Lower leg skin (tissue), 4 donors: ENCODE data around the gene MYO3B. TPM values are rescaled to one million over a fixed set of nuclear protein-coding genes. Genes with fewer than 3 reads are reported as not detected.

Experiments
- DNase-seq, 2 donors: peaks; one replicate each; pipeline ENCODE4 v3.0.0-alpha.2; 2019; ENCODE audit warnings: low spot score in 2 of 2
- H3K4me3 ChIP-seq: fragments of 200-600 bp; sonication (generic); 2 replicates; pipeline ENCODE4 v1.5.1; 2017; ENCODE audit warnings: mild to moderate bottlenecking, low read depth; ENCODE audit not compliant: poor library complexity, severe bottlenecking
- POLR2A ChIP-seq, 2 donors: fragments of 450-650 bp; IDR thresholded peaks; one replicate each; pipeline ENCODE4 v1.6.1; 2016 to 2017; ENCODE audit warnings: antibody characterized with exemption in 2 of 2, mild to moderate bottlenecking in 1 of 2, moderate library complexity in 1 of 2
- WGBS, 2 donors: methylation state at CpG; one replicate each; pipeline ENCODE4 v1.1.5; 2018; 5-methylcytosine and 5-hydroxymethylcytosine counted together
- intact Hi-C: fragments of 100-400 bp; cut with DNase I; formaldehyde crosslinking; loops from one replicate; pipeline ENCODE4 v1.15.0; 2023; ENCODE audit warnings: low total_unique reads
- total RNA-seq, 4 donors: library from RNA; depleted of rRNA; stranded (reverse); fragments of >200 nt; gene quantifications; one replicate each; pipeline ENCODE4 v1.1.0, GENCODE V29; 2016
- TF ChIP-seq, protein P1 (sequence below), 3 donors: fragments of 450-650 bp; IDR thresholded peaks; one replicate each; pipeline ENCODE4 v1.5.1; 2016; ENCODE audit warnings: antibody characterized with exemption in 3 of 3, mild to moderate bottlenecking in 3 of 3, moderate library complexity in 2 of 3

Gene MYO3B
- total RNA-seq, 4 donors from 2014 or later: 0.17 to 0.81 (median 0.66) TPM

- TF ChIP-seq, protein P1, sequence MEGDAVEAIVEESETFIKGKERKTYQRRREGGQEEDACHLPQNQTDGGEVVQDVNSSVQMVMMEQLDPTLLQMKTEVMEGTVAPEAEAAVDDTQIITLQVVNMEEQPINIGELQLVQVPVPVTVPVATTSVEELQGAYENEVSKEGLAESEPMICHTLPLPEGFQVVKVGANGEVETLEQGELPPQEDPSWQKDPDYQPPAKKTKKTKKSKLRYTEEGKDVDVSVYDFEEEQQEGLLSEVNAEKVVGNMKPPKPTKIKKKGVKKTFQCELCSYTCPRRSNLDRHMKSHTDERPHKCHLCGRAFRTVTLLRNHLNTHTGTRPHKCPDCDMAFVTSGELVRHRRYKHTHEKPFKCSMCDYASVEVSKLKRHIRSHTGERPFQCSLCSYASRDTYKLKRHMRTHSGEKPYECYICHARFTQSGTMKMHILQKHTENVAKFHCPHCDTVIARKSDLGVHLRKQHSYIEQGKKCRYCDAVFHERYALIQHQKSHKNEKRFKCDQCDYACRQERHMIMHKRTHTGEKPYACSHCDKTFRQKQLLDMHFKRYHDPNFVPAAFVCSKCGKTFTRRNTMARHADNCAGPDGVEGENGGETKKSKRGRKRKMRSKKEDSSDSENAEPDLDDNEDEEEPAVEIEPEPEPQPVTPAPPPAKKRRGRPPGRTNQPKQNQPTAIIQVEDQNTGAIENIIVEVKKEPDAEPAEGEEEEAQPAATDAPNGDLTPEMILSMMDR (IDR thresholded peaks at IDR 0.05): no peak
- TF ChIP-seq POLR2A (IDR thresholded peaks at IDR 0.05): no peak
- WGBS, 2 donors: 78% methylated on average over 4 of the region's 4 CpGs
- H3K4me3 ChIP-seq: no peak overlapping the region
- DNase-seq: no peak
- intact Hi-C loops: no loop called here
Measured at GRCh38 chr2:170146784-170147183, 31.2 kb upstream of the MYO3B start.

DNA sequence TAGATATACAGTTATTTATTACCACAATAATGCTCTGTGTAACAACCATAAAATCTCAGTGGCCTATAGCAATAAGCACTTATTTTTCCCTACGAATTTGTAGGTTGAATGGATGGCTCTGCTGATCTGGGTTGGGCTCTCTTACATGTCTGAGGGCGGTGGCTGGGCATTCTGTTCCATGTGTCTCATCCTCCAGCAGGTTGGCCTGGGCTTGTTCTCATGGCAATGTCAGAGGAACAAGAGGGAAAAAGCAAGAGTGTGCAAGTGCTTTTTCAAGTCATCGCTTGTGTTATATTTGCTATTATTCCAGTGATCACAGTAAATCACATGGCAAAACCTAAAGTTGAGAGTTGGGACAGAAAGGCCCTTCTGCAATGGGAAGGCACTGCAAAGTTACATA is 30.4 kb upstream of the MYO3B start:
- intact Hi-C loops: no loop called here
- no peak for TF ChIP-seq POLR2A (IDR thresholded peaks at IDR 0.05)
- TF ChIP-seq, protein P1 (IDR thresholded peaks at IDR 0.05): no peak
- H3K4me3 ChIP-seq: no peak overlapping the region
- no peak for DNase-seq
- 44 to 60% methylated on average over 3 of the region's 3 CpGs for WGBS, 2 donors

DNA sequence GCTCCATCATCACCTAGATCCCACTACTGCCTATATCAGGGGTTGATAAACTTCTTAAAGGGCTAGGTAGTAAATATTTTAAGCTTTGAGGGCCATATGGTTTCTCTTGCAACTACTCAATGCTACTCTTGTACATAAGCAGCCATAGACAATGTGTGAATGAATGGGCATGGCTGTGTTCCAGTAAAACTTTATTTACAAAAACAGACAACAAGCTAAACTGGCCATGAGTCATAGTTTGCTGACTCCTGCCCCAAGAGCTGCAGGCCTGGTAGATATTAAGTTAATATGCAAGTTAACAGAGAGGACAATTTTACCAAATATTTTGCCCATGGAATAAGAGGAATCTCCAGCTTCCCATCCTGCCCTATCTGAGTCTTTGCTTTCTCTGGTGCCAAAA is 29.8 kb upstream of the MYO3B start:
- H3K4me3 ChIP-seq: no peak overlapping the region
- DNase-seq: no peak
- intact Hi-C loops: no loop called here
- TF ChIP-seq, protein P1 (IDR thresholded peaks at IDR 0.05): no peak
- no peak for TF ChIP-seq POLR2A (IDR thresholded peaks at IDR 0.05)

DNA sequence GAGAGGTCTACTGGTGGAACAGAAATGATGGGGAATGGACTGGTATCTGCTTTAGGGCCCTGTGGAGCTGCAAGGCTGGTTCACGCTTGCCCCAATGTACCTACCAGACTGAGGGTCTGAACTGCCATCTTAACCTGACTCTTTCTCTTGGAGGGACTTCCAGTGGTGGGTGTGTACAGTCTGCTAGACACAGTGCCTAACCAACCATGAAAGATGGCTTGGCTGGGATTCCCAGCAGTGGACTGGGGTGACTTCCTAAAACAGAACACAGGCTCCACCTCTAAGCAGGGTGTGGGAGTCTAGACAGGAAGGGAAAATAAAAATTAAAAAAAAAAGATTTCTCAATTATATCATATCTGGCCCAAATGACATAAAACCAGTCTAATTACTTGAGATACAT is 25.5 kb upstream of the MYO3B start:
- intact Hi-C loops: no loop called here
- no peak for TF ChIP-seq POLR2A (IDR thresholded peaks at IDR 0.05)
- TF ChIP-seq, protein P1 (IDR thresholded peaks at IDR 0.05): no peak
- WGBS, 2 donors: 88 to 93% methylated on average over 1 of the region's 1 CpG

DNA sequence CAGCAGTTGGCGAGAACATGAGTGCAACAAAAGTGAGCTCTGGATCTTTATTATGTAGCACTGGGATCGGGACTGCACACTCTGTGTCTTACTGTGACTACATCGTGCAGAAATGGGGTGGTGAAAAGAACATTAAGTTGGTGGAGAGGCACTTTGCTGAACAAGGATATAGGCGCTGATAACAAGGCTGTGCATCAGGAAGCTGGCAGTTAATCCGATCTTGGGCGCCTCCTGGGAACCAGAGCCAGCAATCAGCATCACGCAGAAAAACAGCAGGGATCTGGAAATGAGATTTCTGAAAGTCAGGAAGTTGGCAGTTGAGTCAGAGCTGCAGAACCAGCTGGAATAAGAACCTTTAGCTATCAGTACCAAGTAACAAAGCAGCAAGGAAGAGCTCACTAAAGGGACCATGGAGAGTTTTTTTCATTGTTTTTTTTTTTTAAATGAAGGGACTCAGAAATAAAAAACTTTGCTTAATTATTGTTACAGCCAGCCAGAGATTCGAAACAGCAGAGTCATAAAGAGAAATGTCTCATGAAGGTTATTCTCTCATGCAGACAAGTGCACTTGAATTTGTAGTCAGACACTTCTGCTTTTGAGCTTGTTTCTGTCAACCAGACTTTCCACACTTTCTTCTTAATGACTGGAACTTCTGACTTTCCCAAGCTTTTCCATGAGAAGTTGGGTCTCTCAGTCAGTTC is 22.8 kb upstream of the MYO3B start:
- no peak overlapping the region for H3K4me3 ChIP-seq
- TF ChIP-seq, protein P1 (IDR thresholded peaks at IDR 0.05): no peak
- TF ChIP-seq POLR2A (IDR thresholded peaks at IDR 0.05): no peak
- 24 to 29% methylated on average over 8 of the region's 8 CpGs for WGBS, 2 donors
- intact Hi-C loops: no loop called here
- no peak for DNase-seq

More for the DNA sequence above, 25.5 kb upstream of the MYO3B start:
- no peak for DNase-seq
- H3K4me3 ChIP-seq: no peak overlapping the region

- no peak for TF ChIP-seq POLR2A (IDR thresholded peaks at IDR 0.05)
- TF ChIP-seq, protein P1 (IDR thresholded peaks at IDR 0.05): no peak
- intact Hi-C loops: no loop called here
- DNase-seq: no peak
- WGBS, 2 donors: 47 to 53% methylated on average over 7 of the region's 7 CpGs
- no peak overlapping the region for H3K4me3 ChIP-seq
Measured at GRCh38 chr2:170155723-170156253, 22.2 kb upstream of the MYO3B start.
